ENCODE data around the gene ADAP1.

- TF ChIP-seq, protein P1, sequence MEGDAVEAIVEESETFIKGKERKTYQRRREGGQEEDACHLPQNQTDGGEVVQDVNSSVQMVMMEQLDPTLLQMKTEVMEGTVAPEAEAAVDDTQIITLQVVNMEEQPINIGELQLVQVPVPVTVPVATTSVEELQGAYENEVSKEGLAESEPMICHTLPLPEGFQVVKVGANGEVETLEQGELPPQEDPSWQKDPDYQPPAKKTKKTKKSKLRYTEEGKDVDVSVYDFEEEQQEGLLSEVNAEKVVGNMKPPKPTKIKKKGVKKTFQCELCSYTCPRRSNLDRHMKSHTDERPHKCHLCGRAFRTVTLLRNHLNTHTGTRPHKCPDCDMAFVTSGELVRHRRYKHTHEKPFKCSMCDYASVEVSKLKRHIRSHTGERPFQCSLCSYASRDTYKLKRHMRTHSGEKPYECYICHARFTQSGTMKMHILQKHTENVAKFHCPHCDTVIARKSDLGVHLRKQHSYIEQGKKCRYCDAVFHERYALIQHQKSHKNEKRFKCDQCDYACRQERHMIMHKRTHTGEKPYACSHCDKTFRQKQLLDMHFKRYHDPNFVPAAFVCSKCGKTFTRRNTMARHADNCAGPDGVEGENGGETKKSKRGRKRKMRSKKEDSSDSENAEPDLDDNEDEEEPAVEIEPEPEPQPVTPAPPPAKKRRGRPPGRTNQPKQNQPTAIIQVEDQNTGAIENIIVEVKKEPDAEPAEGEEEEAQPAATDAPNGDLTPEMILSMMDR (IDR thresholded peaks at IDR 0.05; ENCODE audit: insufficient read depth, low read length) = no peak
- TF ChIP-seq, protein P2, sequence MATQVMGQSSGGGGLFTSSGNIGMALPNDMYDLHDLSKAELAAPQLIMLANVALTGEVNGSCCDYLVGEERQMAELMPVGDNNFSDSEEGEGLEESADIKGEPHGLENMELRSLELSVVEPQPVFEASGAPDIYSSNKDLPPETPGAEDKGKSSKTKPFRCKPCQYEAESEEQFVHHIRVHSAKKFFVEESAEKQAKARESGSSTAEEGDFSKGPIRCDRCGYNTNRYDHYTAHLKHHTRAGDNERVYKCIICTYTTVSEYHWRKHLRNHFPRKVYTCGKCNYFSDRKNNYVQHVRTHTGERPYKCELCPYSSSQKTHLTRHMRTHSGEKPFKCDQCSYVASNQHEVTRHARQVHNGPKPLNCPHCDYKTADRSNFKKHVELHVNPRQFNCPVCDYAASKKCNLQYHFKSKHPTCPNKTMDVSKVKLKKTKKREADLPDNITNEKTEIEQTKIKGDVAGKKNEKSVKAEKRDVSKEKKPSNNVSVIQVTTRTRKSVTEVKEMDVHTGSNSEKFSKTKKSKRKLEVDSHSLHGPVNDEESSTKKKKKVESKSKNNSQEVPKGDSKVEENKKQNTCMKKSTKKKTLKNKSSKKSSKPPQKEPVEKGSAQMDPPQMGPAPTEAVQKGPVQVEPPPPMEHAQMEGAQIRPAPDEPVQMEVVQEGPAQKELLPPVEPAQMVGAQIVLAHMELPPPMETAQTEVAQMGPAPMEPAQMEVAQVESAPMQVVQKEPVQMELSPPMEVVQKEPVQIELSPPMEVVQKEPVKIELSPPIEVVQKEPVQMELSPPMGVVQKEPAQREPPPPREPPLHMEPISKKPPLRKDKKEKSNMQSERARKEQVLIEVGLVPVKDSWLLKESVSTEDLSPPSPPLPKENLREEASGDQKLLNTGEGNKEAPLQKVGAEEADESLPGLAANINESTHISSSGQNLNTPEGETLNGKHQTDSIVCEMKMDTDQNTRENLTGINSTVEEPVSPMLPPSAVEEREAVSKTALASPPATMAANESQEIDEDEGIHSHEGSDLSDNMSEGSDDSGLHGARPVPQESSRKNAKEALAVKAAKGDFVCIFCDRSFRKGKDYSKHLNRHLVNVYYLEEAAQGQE (IDR thresholded peaks at IDR 0.05; ENCODE audit: insufficient replicate concordance, low read depth) = no peak
- TF ChIP-seq POLR2AphosphoS5 (IDR thresholded peaks at IDR 0.05; ENCODE audit: low read depth) = peak; percentile 55
- TF ChIP-seq SPI1 (IDR thresholded peaks at IDR 0.05; ENCODE audit: borderline replicate concordance, low read depth) = no peak
Observed at GRCh38 chr7:897771-898376, 56.6 kb downstream of the ADAP1 start.
